Mesendoderm (in vitro differentiated cells): Measurements from ENCODE around the gene DMRTB1.

Experiments
- DNase-seq: peaks from one replicate; pipeline ENCODE4 v3.0.0; 2013
- H2AK5ac ChIP-seq: 2 replicates; pipeline ENCODE4 v1.6.1; 2013; ENCODE audit warnings: low read length, inconsistent platforms
- H2BK120ac ChIP-seq: 2 replicates; pipeline ENCODE4 v1.6.1; 2013; ENCODE audit warnings: low read depth, mild to moderate bottlenecking, low read length, moderate library complexity, mixed read lengths
- H2BK15ac ChIP-seq: replicated peaks from 2 replicates; pipeline ENCODE4 v1.6.1; 2013; ENCODE audit warnings: low read depth, mild to moderate bottlenecking, moderate library complexity
- H2BK5ac ChIP-seq: 2 replicates; pipeline ENCODE4 v1.6.1; 2013; ENCODE audit warnings: low read length, inconsistent platforms
- H3K18ac ChIP-seq: 2 replicates; pipeline ENCODE4 v1.6.1; 2013; ENCODE audit warnings: mild to moderate bottlenecking, low read length, mixed read lengths
- H3K23ac ChIP-seq: one replicate; pipeline ENCODE4 v1.6.1; 2013; ENCODE audit warnings: low read length
- H3K27ac ChIP-seq: 2 replicates; pipeline ENCODE4 v1.5.1; 2013; ENCODE audit warnings: low read depth, mild to moderate bottlenecking, inconsistent platforms, low read length, moderate library complexity
- H3K27me3 ChIP-seq: 2 replicates; pipeline ENCODE4 v1.6.1; 2013; ENCODE audit warnings: low read length, control low read depth, mild to moderate bottlenecking, inconsistent platforms; ENCODE audit not compliant: insufficient read depth, poor library complexity
- H3K36me3 ChIP-seq: 2 replicates; pipeline ENCODE4 v1.6.1; 2013; ENCODE audit warnings: low read length, inconsistent platforms; ENCODE audit not compliant: control insufficient read depth, insufficient read depth
- H3K4ac ChIP-seq: one replicate; pipeline ENCODE4 v1.6.1; 2013; ENCODE audit warnings: low read depth, mild to moderate bottlenecking, low read length, moderate library complexity
- H3K4me1 ChIP-seq: 2 replicates; pipeline ENCODE4 v1.6.1; 2013; ENCODE audit warnings: low read depth, low read length, inconsistent platforms; ENCODE audit not compliant: control insufficient read depth
- H3K4me2 ChIP-seq: 2 replicates; pipeline ENCODE4 v1.6.1; 2013; ENCODE audit warnings: low read length
- H3K4me3 ChIP-seq: 2 replicates; pipeline ENCODE4 v1.5.1; 2013; ENCODE audit warnings: mild to moderate bottlenecking, low read length
- H3K56ac ChIP-seq: one replicate; pipeline ENCODE4 v1.6.1; 2013; ENCODE audit warnings: low read length
- H3K79me1 ChIP-seq: 2 replicates; pipeline ENCODE4 v1.6.1; 2013; ENCODE audit warnings: low read length, inconsistent platforms
- H3K79me2 ChIP-seq: 2 replicates; pipeline ENCODE4 v1.6.1; 2013; ENCODE audit warnings: mild to moderate bottlenecking, low read length; ENCODE audit not compliant: control insufficient read depth, insufficient read depth
- H3K9ac ChIP-seq: 2 replicates; pipeline ENCODE4 v1.6.1; 2013; ENCODE audit warnings: low read length, inconsistent platforms
- H4K5ac ChIP-seq: one replicate; pipeline ENCODE4 v1.6.1; 2013; ENCODE audit warnings: low read length
- H4K8ac ChIP-seq: one replicate; pipeline ENCODE4 v1.6.1; 2013; ENCODE audit warnings: low read depth, mild to moderate bottlenecking, control low read depth, low read length, moderate library complexity
- WGBS: extraction: QIAGEN DNeasy Blood & Tissue Kit; methylation state at CpG from one replicate; pipeline ENCODE4 v1.1.7; 2013; ENCODE audit warnings: low lambda C conversion rate, missing lambda C conversion rate; ENCODE audit not compliant: insufficient coverage; ENCODE audit errors: extremely low coverage; 5-methylcytosine and 5-hydroxymethylcytosine counted together

DMRTB1 gene

DNA sequence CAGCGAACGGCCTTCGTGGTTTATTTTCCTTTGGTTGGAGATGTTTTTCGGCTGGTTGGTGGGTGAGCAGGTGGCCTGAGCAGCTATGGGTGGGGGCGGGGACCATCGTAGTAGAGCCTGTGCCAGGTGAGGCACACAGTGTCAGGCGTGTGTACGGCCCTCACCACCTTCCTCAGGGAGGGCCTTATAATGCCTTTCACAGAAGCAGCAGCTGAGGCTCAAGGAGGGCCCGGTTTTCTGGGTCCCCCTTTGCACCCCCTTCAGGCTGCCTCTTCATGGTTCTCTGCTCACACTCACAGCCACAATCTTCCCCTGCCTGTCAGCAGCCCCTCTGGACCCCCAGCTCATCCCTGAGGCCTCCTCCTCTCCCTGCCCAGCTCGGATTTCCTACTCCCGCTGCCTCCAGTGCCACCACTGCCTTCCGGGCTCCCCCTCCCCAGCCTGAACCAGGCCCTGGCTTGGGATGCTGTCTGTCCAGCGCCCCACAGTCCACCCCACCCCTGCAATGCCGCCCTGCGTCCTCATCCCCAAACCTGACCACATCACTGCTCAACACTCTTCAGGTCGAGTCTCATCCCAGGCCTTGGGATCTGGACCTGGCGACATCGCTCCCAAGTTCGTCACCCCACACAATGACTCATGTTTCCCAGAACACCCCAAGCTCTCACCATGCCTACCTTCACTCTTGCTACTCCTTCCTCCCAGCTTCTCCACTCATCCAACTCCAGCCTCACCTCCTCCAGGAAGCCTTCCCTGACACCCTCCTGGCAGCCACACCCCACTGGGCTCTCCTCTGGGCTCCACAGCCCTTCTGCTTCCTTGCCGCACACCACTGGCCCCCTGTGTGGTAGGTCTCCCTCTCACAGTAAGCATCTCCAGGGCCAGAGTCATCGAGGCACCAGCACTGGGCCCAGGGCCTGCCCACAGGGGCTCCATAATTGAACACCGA is 53.9 kb downstream of the DMRTB1 start:
- Histone ChIP-seq H4K8ac (no peak overlapping the region), H3K9ac (no peak overlapping the region), H3K79me1 (no peaks in the 10 kb centered on the region), H4K5ac (no peak overlapping the region), H3K4ac (no peak overlapping the region), H3K18ac (no peak overlapping the region), H3K56ac (no peak overlapping the region), H3K4me1 (no peaks in the 10 kb centered on the region), H3K4me3 (no peak overlapping the region), H2BK15ac (no peak overlapping the region), H3K36me3 (no peaks in the 10 kb centered on the region), H2AK5ac (no peak overlapping the region), H3K4me2 (no peak overlapping the region), H2BK120ac (no peak overlapping the region), H3K27ac (no peak overlapping the region), H3K79me2 (no peaks in the 10 kb centered on the region), H3K27me3 (no peaks in the 10 kb centered on the region), H3K23ac (no peak overlapping the region), H2BK5ac (no peak overlapping the region)
- no peak for DNase-seq
- no CpG with 5 or more reads among the region's 22 CpGs for WGBS

DNA sequence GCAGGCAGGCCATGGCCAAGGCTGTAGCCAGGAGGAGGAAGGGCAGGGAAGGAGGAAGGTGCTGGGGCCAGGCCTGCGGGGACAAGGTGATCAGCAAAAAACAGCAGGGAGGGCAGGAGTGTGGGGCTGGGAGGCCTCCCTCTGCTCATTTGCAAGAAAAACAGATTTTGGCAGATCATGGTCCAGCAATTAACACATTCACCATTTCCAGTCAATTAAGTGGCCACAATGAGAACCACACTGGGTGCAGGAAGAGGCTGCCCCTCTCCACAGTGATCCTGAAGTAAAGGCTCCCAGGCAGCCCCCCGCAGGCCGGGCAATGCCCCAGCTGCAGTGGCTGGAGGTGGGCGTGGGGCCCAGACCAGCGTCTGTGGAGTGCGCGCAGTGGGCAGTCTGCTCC is 54.6 kb downstream of the DMRTB1 start:
- no peaks in the 10 kb centered on the region for H3K4me1 ChIP-seq
- no peak overlapping the region for H3K23ac ChIP-seq
- H3K36me3 ChIP-seq: peaks cover 2% of the 10 kb centered on the region
- H3K79me2 ChIP-seq: no peaks in the 10 kb centered on the region
- H3K56ac ChIP-seq: no peak overlapping the region
- H2BK120ac ChIP-seq: no peak overlapping the region
- no peak for DNase-seq
- H3K27me3 ChIP-seq: no peaks in the 10 kb centered on the region
- H3K18ac ChIP-seq: no peak overlapping the region
- H2BK5ac ChIP-seq: no peak overlapping the region
- WGBS: no CpG with 5 or more reads among the region's 7 CpGs
- H4K5ac ChIP-seq: no peak overlapping the region
- H3K79me1 ChIP-seq: no peaks in the 10 kb centered on the region
- H3K4me2 ChIP-seq: no peak overlapping the region
- H4K8ac ChIP-seq: no peak overlapping the region
- no peak overlapping the region for H3K27ac ChIP-seq
- no peak overlapping the region for H3K9ac ChIP-seq
- no peak overlapping the region for H2BK15ac ChIP-seq
- no peak overlapping the region for H2AK5ac ChIP-seq
- no peak overlapping the region for H3K4ac ChIP-seq
- no peak overlapping the region for H3K4me3 ChIP-seq

DNA sequence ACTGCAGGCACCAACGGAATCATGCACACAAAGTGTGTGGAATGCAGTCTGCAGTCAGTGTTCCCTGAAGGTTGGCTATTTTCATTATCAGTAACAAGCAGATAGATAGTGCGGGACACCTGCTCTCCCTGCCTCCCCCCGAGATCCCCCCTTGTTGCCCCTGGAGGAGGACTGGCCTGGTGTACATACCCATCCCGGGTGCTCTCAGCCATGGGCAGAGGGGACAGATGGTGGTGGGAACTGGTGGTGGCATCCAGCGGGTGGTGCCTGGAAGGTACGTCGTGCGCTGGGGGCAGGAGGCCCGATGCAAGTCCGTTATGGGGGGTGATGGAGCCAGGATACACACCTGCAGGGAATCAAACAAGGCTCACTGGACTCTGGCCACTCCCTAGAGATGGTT is 55.2 kb downstream of the DMRTB1 start:
- Histone ChIP-seq H3K23ac (no peak overlapping the region), H4K5ac (no peak overlapping the region), H3K4me3 (no peak overlapping the region), H4K8ac (no peak overlapping the region), H3K4me1 (no peaks in the 10 kb centered on the region), H2BK120ac (no peak overlapping the region), H3K27ac (no peak overlapping the region), H3K27me3 (no peaks in the 10 kb centered on the region), H3K18ac (no peak overlapping the region), H3K36me3 (peaks cover 2% of the 10 kb centered on the region), H3K56ac (no peak overlapping the region), H3K79me2 (no peaks in the 10 kb centered on the region), H2BK15ac (no peak overlapping the region), H3K4ac (no peak overlapping the region), H2AK5ac (no peak overlapping the region), H2BK5ac (no peak overlapping the region), H3K79me1 (no peaks in the 10 kb centered on the region), H3K4me2 (no peak overlapping the region), H3K9ac (no peak overlapping the region)
- DNase-seq: no peak
- no CpG with 5 or more reads among the region's 10 CpGs for WGBS

DNA sequence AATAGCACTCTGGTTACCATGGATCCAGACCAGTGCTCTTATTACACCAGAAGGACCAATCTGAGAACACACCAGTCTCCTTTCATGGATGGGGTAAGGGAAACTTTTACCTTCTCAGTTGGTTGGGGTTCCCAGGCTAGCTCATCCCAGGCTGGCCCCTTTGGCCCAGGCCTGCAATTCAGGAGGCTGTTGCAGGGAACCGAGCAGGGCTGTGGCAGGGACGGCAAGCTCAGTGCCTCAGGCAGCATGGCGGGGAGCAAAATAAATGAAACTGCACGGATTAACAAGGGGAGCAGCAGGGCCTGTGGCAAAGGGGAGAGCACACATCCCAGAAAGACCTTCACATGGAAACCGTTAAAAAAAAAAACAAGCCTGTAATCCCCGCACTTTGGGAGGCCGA is 57.0 kb downstream of the DMRTB1 start:
- Histone ChIP-seq H3K4me2 (no peak overlapping the region), H2BK5ac (no peak overlapping the region), H3K18ac (no peak overlapping the region), H4K5ac (no peak overlapping the region), H3K4ac (no peak overlapping the region), H3K9ac (no peak overlapping the region), H3K4me3 (no peak overlapping the region), H2AK5ac (no peak overlapping the region), H3K79me2 (no peaks in the 10 kb centered on the region), H2BK15ac (no peak overlapping the region), H4K8ac (no peak overlapping the region), H3K23ac (no peak overlapping the region), H3K36me3 (peaks cover 2% of the 10 kb centered on the region), H3K27ac (no peak overlapping the region), H3K79me1 (no peaks in the 10 kb centered on the region), H2BK120ac (no peak overlapping the region), H3K27me3 (no peaks in the 10 kb centered on the region), H3K56ac (no peak overlapping the region), H3K4me1 (no peaks in the 10 kb centered on the region)
- no peak for DNase-seq
- no CpG with 5 or more reads among the region's 7 CpGs for WGBS
